H1 (cell line): ENCODE results near the gene ADAMTS14. TPM values are rescaled to one million over a fixed set of nuclear protein-coding genes. Genes with fewer than 3 reads are reported as not detected.

Source experiments
- CTCF ChIA-PET: fragments of 300-600 bp; sonication (Branson Sonifier 250); formaldehyde crosslinking; loops from one replicate; lab custom pipeline; 2021; ENCODE audit not compliant: partially characterized antibody; lab: Charles Lee
- POLR2A ChIA-PET: fragments of 300-600 bp; sonication (Branson Sonifier 250); formaldehyde crosslinking; loops from one replicate; lab custom pipeline; 2021; ENCODE audit warnings: inconsistent platforms; ENCODE audit not compliant: partially characterized antibody; lab: Charles Lee
- DNase-seq, 2 experiments: peaks; one replicate each; pipeline versions ENCODE4 v3.0.0 to v3.0.0-alpha.2; 2010 to 2022; ENCODE audit warnings: low spot score in 2 of 2, low read depth in 1 of 2, mixed read lengths in 1 of 2
- FAIRE-seq: peaks from 2 replicates; lab custom pipeline; 2011; peaks lifted over from hg19 to GRCh38; lab: Jason Lieb, UNC
- H2AFZ ChIP-seq: 2 replicates; pipeline ENCODE4 v1.8.1; 2012; ENCODE audit warnings: low read length, inconsistent platforms
- H2AK5ac ChIP-seq: 2 replicates; pipeline ENCODE4 v1.6.1; 2013; ENCODE audit warnings: low read depth, low read length
- H2BK120ac ChIP-seq: replicated peaks from 2 replicates; pipeline ENCODE3; 2013; ENCODE audit warnings: low read depth, low read length, inconsistent platforms
- H2BK12ac ChIP-seq: 2 replicates; pipeline ENCODE4 v1.6.1; 2013; ENCODE audit warnings: low read depth, low read length
- H2BK15ac ChIP-seq: 2 replicates; pipeline ENCODE4 v1.6.1; 2013; ENCODE audit warnings: low read length
- H2BK20ac ChIP-seq: 2 replicates; pipeline ENCODE4 v1.6.1; 2013; ENCODE audit warnings: low read length
- H2BK5ac ChIP-seq: 2 replicates; pipeline ENCODE4 v1.6.1; 2013; ENCODE audit warnings: low read depth, low read length
- H3K14ac ChIP-seq: 2 replicates; pipeline ENCODE4 v1.6.1; 2013; ENCODE audit warnings: inconsistent platforms; ENCODE audit not compliant: insufficient read length
- H3K18ac ChIP-seq: 2 replicates; pipeline ENCODE4 v1.6.1; 2013; ENCODE audit warnings: low read length; ENCODE audit errors: extremely low read depth
- H3K23ac ChIP-seq: 2 replicates; pipeline ENCODE4 v1.6.1; 2013; ENCODE audit warnings: inconsistent platforms; ENCODE audit not compliant: insufficient read length
- H3K23me2 ChIP-seq: 2 replicates; pipeline ENCODE4 v1.6.1; 2013; ENCODE audit warnings: low read depth, low read length
- H3K27ac ChIP-seq: 2 replicates; pipeline ENCODE4 v1.6.1; 2011; ENCODE audit warnings: low read depth, low read length, inconsistent platforms
- H3K27me3 ChIP-seq, 4 experiments: replicated peaks in 1 of 4; 1 replicate in 1 of 4; 2 replicates in 3 of 4; pipeline versions ENCODE4 v1.6.1 to v1.8.1; 2011 to 2013; ENCODE audit warnings: low read length in 3 of 4, mild to moderate bottlenecking in 3 of 4, inconsistent platforms in 2 of 4, mixed read lengths in 2 of 4, moderate library complexity in 1 of 4; ENCODE audit not compliant: control insufficient read depth in 3 of 4, insufficient read depth in 3 of 4; ENCODE audit errors: extremely low read depth in 1 of 4
- H3K36me3 ChIP-seq, 4 experiments: 2 replicates each; pipeline versions ENCODE4 v1.6.1 to v1.8.1; 2011 to 2013; ENCODE audit warnings: mild to moderate bottlenecking in 4 of 4, low read length in 3 of 4, moderate library complexity in 2 of 4, control low read depth in 1 of 4, inconsistent platforms in 1 of 4; ENCODE audit not compliant: insufficient read depth in 4 of 4, control insufficient read depth in 2 of 4
- H3K4ac ChIP-seq: replicated peaks from 2 replicates; pipeline ENCODE3; 2013; ENCODE audit warnings: low read length, low read depth, mixed read lengths, inconsistent platforms; ENCODE audit not compliant: insufficient read length
- H3K4me1 ChIP-seq, 4 experiments: replicated peaks in 1 of 4; 1 replicate in 1 of 4; 2 replicates in 3 of 4; pipeline versions ENCODE4 v1.6.1 to v1.8.1; 2011 to 2013; ENCODE audit warnings: low read length in 3 of 4, inconsistent platforms in 2 of 4, mixed read lengths in 1 of 4; ENCODE audit not compliant: insufficient read depth in 4 of 4, control insufficient read depth in 3 of 4
- H3K4me2 ChIP-seq, 2 experiments: 2 replicates each; pipeline versions ENCODE4 v1.6.1 to v1.8.1; 2011 to 2013; ENCODE audit warnings: low read depth in 2 of 2, low read length in 2 of 2, control low read depth in 1 of 2, inconsistent platforms in 1 of 2, mild to moderate bottlenecking in 1 of 2; ENCODE audit not compliant: insufficient read depth in 1 of 2
- H3K4me3 ChIP-seq, 4 experiments: fragments of 200-600, 300-600 bp in 1 of 4; sonication (generic), shearing (Covaris generic), sonication (Bioruptor Twin) in 1 of 4; 2 replicates each; pipeline versions ENCODE4 v1.5.1 to v1.8.1; 2011 to 2016; ENCODE audit warnings: low read length in 4 of 4, low read depth in 3 of 4, control low read depth in 2 of 4, inconsistent platforms in 2 of 4, mild to moderate bottlenecking in 2 of 4, mixed read lengths in 1 of 4, moderate library complexity in 1 of 4; ENCODE audit not compliant: insufficient read depth in 2 of 4; ENCODE audit errors: extremely low read depth in 1 of 4
- H3K56ac ChIP-seq: replicated peaks from 2 replicates; pipeline ENCODE3; 2013; ENCODE audit warnings: low read depth, mild to moderate bottlenecking, mixed read lengths, low read length, inconsistent platforms; ENCODE audit not compliant: insufficient read length
- H3K79me1 ChIP-seq: 2 replicates; pipeline ENCODE4 v1.6.1; 2013; ENCODE audit warnings: low read depth, low read length, control low read depth
- H3K79me2 ChIP-seq, 2 experiments: 2 replicates each; pipeline versions ENCODE4 v1.6.1 to v1.8.1; 2012 to 2013; ENCODE audit warnings: low read length in 2 of 2, mild to moderate bottlenecking in 2 of 2, inconsistent platforms in 1 of 2; ENCODE audit not compliant: insufficient read depth in 2 of 2, control insufficient read depth in 1 of 2
- H3K9ac ChIP-seq, 4 experiments: replicated peaks in 1 of 4; 1 replicate in 1 of 4; 2 replicates in 3 of 4; pipeline versions ENCODE4 v1.6.1 to v1.8.1; 2011 to 2013; ENCODE audit warnings: low read depth in 3 of 4, low read length in 3 of 4, control low read depth in 2 of 4, mild to moderate bottlenecking in 2 of 4, moderate library complexity in 2 of 4, inconsistent platforms in 1 of 4; ENCODE audit errors: extremely low read depth in 1 of 4
- H3K9me3 ChIP-seq, 2 experiments: 2 replicates each; pipeline versions ENCODE4 v1.6.1 to v1.8.1; 2012 to 2013; ENCODE audit warnings: mild to moderate bottlenecking in 2 of 2, moderate library complexity in 2 of 2, control low read depth in 1 of 2, inconsistent platforms in 1 of 2, low read depth in 1 of 2, low read length in 1 of 2, mixed read lengths in 1 of 2; ENCODE audit not compliant: insufficient read depth in 2 of 2
- H4K20me1 ChIP-seq, 2 experiments: replicated peaks in 1 of 2; 2 replicates each; pipeline versions ENCODE3 to v1.8.1; 2011 to 2013; ENCODE audit warnings: inconsistent platforms in 2 of 2, low read length in 2 of 2, mild to moderate bottlenecking in 1 of 2; ENCODE audit not compliant: insufficient read depth in 2 of 2, control insufficient read depth in 1 of 2
- H4K5ac ChIP-seq: 2 replicates; pipeline ENCODE4 v1.6.1; 2013; ENCODE audit warnings: low read length, low read depth, mixed read lengths, inconsistent platforms; ENCODE audit not compliant: insufficient read length
- H4K8ac ChIP-seq: 2 replicates; pipeline ENCODE4 v1.8.0; 2013; ENCODE audit warnings: mild to moderate bottlenecking, moderate library complexity, low read length, inconsistent platforms; ENCODE audit not compliant: insufficient read depth; ENCODE audit errors: extremely low read depth
- H4K91ac ChIP-seq: replicated peaks from 2 replicates; pipeline ENCODE3; 2013; ENCODE audit warnings: low read length, mixed read lengths, inconsistent platforms; ENCODE audit not compliant: insufficient read length
- BCL11A ChIP-seq, 2 experiments: IDR thresholded peaks; one replicate each; pipeline ENCODE4 v1.6.1; 2011; ENCODE audit warnings: low read depth in 2 of 2, low read length in 2 of 2, mild to moderate bottlenecking in 2 of 2
- CHD2 ChIP-seq: IDR thresholded peaks from 2 replicates; pipeline ENCODE4 v1.6.1; 2012; ENCODE audit warnings: low read length, improper control_type of control experiment
- EP300 ChIP-seq, 2 experiments: IDR thresholded peaks; 1 replicate in 1 of 2; 2 replicates in 1 of 2; pipeline ENCODE4 v1.6.1; 2011 to 2012; ENCODE audit warnings: low read depth in 2 of 2, low read length in 2 of 2, mild to moderate bottlenecking in 2 of 2, borderline replicate concordance in 1 of 2, inconsistent platforms in 1 of 2, moderate library complexity in 1 of 2
- JUN ChIP-seq: IDR thresholded peaks from 2 replicates; pipeline ENCODE4 v1.6.1; 2011; ENCODE audit warnings: low read depth, mild to moderate bottlenecking, improper control_type of control experiment, low read length
- KDM4A ChIP-seq: IDR thresholded peaks from one replicate; pipeline ENCODE4 v1.7.1; 2012; ENCODE audit warnings: low read depth, mild to moderate bottlenecking, moderate library complexity, low read length, inconsistent platforms; ENCODE audit not compliant: severe bottlenecking
- MAFK ChIP-seq: IDR thresholded peaks from 2 replicates; pipeline ENCODE4 v1.6.1; 2012; ENCODE audit warnings: low read depth, mild to moderate bottlenecking, improper control_type of control experiment, low read length
- PHF8 ChIP-seq: fragments of 200-600 bp; sonication (generic); conservative IDR thresholded peaks from 2 replicates; pipeline ENCODE4 v1.7.1; 2012; ENCODE audit warnings: low read depth, mild to moderate bottlenecking, inconsistent platforms, low read length, moderate library complexity
- POLR2A ChIP-seq, 2 experiments: IDR thresholded peaks; 1 replicate in 1 of 2; 2 replicates in 1 of 2; pipeline ENCODE4 v1.6.1; 2011; ENCODE audit warnings: low read depth in 2 of 2, low read length in 2 of 2, mild to moderate bottlenecking in 2 of 2; ENCODE audit errors: control extremely low read depth in 1 of 2
- POLR2AphosphoS5 ChIP-seq: IDR thresholded peaks from 2 replicates; pipeline ENCODE4 v1.6.1; 2011; ENCODE audit warnings: low read depth, low read length
- RAD21 ChIP-seq, 2 experiments: IDR thresholded peaks in 1 of 2; conservative IDR thresholded peaks in 1 of 2; 2 replicates each; pipeline ENCODE4 v1.6.1; 2011; ENCODE audit warnings: low read depth in 2 of 2, low read length in 2 of 2, improper control_type of control experiment in 1 of 2, inconsistent platforms in 1 of 2, mild to moderate bottlenecking in 1 of 2, moderate library complexity in 1 of 2
- RFX5 ChIP-seq: IDR thresholded peaks from 2 replicates; pipeline ENCODE4 v1.6.1; 2011; ENCODE audit warnings: low read depth, low read length, improper control_type of control experiment, borderline replicate concordance
- SP2 ChIP-seq: IDR thresholded peaks from 2 replicates; pipeline ENCODE4 v1.6.1; 2012; ENCODE audit warnings: mild to moderate bottlenecking, low read length, inconsistent platforms
- TCF12 ChIP-seq: IDR thresholded peaks from 2 replicates; pipeline ENCODE4 v1.6.1; 2011; ENCODE audit warnings: low read depth, mild to moderate bottlenecking, low read length
- TEAD4 ChIP-seq: IDR thresholded peaks from 2 replicates; pipeline ENCODE4 v1.6.1; 2012; ENCODE audit warnings: low read depth, low read length, inconsistent platforms, mixed read lengths
- WGBS, 2 experiments: shearing (Covaris generic) in 1 of 2; methylation state at CpG; one replicate each; pipeline versions ENCODE4 v1.1.6 to v1.1.7; 2013 to 2015; ENCODE audit warnings: low lambda C conversion rate in 2 of 2, mixed read lengths in 2 of 2, inconsistent platforms in 1 of 2, low coverage in 1 of 2, missing lambda C conversion rate in 1 of 2; ENCODE audit not compliant: insufficient replicate concordance in 2 of 2, insufficient coverage in 1 of 2, insufficient read length in 1 of 2; ENCODE audit errors: extremely low coverage in 1 of 2, missing lambda C conversion rate in 1 of 2; 5-methylcytosine and 5-hydroxymethylcytosine counted together
- polyA plus RNA-seq, 7 experiments: library from polyadenylated mRNA; depleted of rRNA in 3 of 7; stranded (reverse) in 5 of 7; unstranded in 2 of 7; fragments of >200 nt in 5 of 7; fragments of 200-250 nt in 2 of 7; gene quantifications; 1 replicate in 5 of 7; 2 replicates in 1 of 7; 4 replicates in 1 of 7; pipeline versions ENCODE4 v1.2.1 to v1.2.3, GENCODE V29; 2011 to 2013; ENCODE audit warnings: missing spikeins in 2 of 7, mixed read lengths in 2 of 7
- total RNA-seq: library from RNA; stranded (reverse); fragmentation: NEBNext Ultra II Directional; extraction: Animal tissue kit (Norgen Biotek cat#: 25700); gene quantifications from 2 replicates; pipeline ENCODE4 v1.2.1, GENCODE V29; 2021

Gene ADAMTS14
- total and polyA plus RNA-seq, 2 of the 8 experiments (the other 6 are each of a cell fraction or from before 2014, with no cell fraction given): 2.0 to 2.3 TPM

DNA sequence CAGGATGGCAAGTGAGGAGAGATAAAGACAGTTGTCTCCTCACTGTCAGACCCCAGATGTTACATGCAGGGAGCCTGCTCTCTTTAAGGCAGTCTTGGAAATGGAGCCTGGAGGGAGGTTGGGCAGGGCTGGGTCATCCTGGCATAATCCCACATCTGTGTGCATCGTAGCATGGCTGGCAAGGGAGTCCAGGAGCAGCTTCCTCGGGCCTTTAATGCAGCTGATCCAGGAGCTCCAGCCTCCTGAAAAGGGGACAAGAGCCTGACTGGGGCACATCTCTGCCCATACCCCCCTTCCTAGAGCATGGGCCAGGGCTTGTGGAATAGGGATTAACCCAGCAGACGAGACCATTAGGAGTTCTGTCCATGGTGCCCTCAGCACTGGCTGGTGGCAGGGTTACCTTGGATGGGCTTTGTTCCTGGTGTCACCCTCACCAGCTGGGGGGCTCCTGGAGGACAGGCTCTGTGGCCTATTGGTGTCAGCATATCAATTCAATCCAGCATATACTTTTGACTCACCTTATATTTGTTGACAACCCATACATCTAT lies 77.9 kb downstream of the ADAMTS14 start:
- DNase-seq: no peak
- POLR2A ChIA-PET: no interaction called here
- Histone ChIP-seq H2AK5ac (no peak overlapping the region), H4K8ac (no peak overlapping the region), H3K27me3 (no peaks in the 10 kb centered on the region), H4K20me1 (peaks cover 0 to 2% of the 10 kb centered on the region in 2 experiments), H3K9me3 (no peaks in the 10 kb centered on the region), H2BK20ac (no peak overlapping the region), H3K4ac (no peak overlapping the region), H3K4me1 (peaks cover 0 to 3% (median 0%) of the 10 kb centered on the region in 4 experiments; a peak in 3 of 7 replicates), H3K14ac (no peak overlapping the region), H3K56ac (no peak overlapping the region), H3K4me2 (no peak overlapping the region), H2BK5ac (no peak overlapping the region), H2BK15ac (no peak overlapping the region), H3K36me3 (no peaks in the 10 kb centered on the region; a peak in 1 of 8 replicates), H3K27ac (no peak overlapping the region), H3K4me3 (no peak overlapping the region), H3K18ac (no peak overlapping the region), H2BK12ac (no peak overlapping the region), H2BK120ac (no peak overlapping the region), H2AFZ (no peak overlapping the region), H4K5ac (no peak overlapping the region), H3K9ac (no peak overlapping the region), H3K79me2 (no peaks in the 10 kb centered on the region), H3K23me2 (no peaks in the 10 kb centered on the region), H3K23ac (no peak overlapping the region), H4K91ac (no peak overlapping the region), H3K79me1 (no peaks in the 10 kb centered on the region)
- CTCF ChIA-PET: interaction anchor here (1.2 to 2.0 kb wide), 4 partner anchors 9 to 18 kb away, joined by 3 to 7 read pairs (median 5); no protein-coding TSS in a partner anchor
- no peak for FAIRE-seq
- 47% methylated on average over 3 of the region's 3 CpGs; no CpG with 5 or more reads in 1 of the 2 experiments for WGBS, 2 experiments
- no peak for TF ChIP-seq MAFK
- no peak for TF ChIP-seq TCF12
- no peak for TF ChIP-seq SP2
- no peak for TF ChIP-seq CHD2
- no peak for TF ChIP-seq JUN
- TF ChIP-seq EP300 (IDR thresholded peaks at IDR 0.05; ENCODE audit: borderline replicate concordance in 1 of 2, low read depth in 2 of 2, low read length in 2 of 2): no peak
- TF ChIP-seq KDM4A: no peak
- TF ChIP-seq BCL11A (IDR thresholded peaks at IDR 0.05; ENCODE audit: low read depth in 2 of 2, low read length in 2 of 2): no peak
- TF ChIP-seq POLR2AphosphoS5: no peak
- no peak for TF ChIP-seq RFX5
- no peak for TF ChIP-seq PHF8
- TF ChIP-seq POLR2A (IDR thresholded peaks at IDR 0.05; ENCODE audit: control extremely low read depth in 1 of 2, low read depth in 2 of 2, low read length in 2 of 2): no peak
- no peak for TF ChIP-seq RAD21 (IDR thresholded peaks at IDR 0.05 in 1 of 2, conservative IDR thresholded peaks at IDR 0.05 in 1 of 2; ENCODE audit: low read depth in 2 of 2, low read length in 2 of 2)
- no peak for TF ChIP-seq TEAD4
